ENCODE results near the gene TBC1D22A.

- TF ChIP-seq CREB1 (IDR thresholded peaks at IDR 0.05; ENCODE audit: low read depth) (no peak), PKNOX1 (IDR thresholded peaks at IDR 0.05) (no peak), YY1 (IDR thresholded peaks at IDR 0.05; ENCODE audit: low read depth, low read length) (no peak), CHD4 (IDR thresholded peaks at IDR 0.05) (no peak), EZH2 (IDR thresholded peaks at IDR 0.05; ENCODE audit: borderline replicate concordance, control insufficient read depth, low read depth, low read length) (no peak), SIN3A (IDR thresholded peaks at IDR 0.05; ENCODE audit: low read depth, low read length) (no peak), EP300 (IDR thresholded peaks at IDR 0.05; ENCODE audit: borderline replicate concordance in 1 of 2, control insufficient read depth in 1 of 2, low read depth in 2 of 2, low read length in 2 of 2) (no peak), NFIC (IDR thresholded peaks at IDR 0.05; ENCODE audit: low read depth, low read length) (no peak)
- TF ChIP-seq, protein P1, sequence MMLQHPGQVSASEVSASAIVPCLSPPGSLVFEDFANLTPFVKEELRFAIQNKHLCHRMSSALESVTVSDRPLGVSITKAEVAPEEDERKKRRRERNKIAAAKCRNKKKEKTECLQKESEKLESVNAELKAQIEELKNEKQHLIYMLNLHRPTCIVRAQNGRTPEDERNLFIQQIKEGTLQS (IDR thresholded peaks at IDR 0.05; ENCODE audit: borderline replicate concordance, extremely low read depth, low read depth, low read length) = no peak
- TF ChIP-seq, protein P2, sequence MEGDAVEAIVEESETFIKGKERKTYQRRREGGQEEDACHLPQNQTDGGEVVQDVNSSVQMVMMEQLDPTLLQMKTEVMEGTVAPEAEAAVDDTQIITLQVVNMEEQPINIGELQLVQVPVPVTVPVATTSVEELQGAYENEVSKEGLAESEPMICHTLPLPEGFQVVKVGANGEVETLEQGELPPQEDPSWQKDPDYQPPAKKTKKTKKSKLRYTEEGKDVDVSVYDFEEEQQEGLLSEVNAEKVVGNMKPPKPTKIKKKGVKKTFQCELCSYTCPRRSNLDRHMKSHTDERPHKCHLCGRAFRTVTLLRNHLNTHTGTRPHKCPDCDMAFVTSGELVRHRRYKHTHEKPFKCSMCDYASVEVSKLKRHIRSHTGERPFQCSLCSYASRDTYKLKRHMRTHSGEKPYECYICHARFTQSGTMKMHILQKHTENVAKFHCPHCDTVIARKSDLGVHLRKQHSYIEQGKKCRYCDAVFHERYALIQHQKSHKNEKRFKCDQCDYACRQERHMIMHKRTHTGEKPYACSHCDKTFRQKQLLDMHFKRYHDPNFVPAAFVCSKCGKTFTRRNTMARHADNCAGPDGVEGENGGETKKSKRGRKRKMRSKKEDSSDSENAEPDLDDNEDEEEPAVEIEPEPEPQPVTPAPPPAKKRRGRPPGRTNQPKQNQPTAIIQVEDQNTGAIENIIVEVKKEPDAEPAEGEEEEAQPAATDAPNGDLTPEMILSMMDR (IDR thresholded peaks at IDR 0.05 in 2 of 3, conservative IDR thresholded peaks at IDR 0.05 in 1 of 3; ENCODE audit: control insufficient read depth in 2 of 3, extremely low read depth in 1 of 3, insufficient read depth in 1 of 3, low read depth in 3 of 3, low read length in 3 of 3) = no peak
- TF ChIP-seq, protein P3, sequence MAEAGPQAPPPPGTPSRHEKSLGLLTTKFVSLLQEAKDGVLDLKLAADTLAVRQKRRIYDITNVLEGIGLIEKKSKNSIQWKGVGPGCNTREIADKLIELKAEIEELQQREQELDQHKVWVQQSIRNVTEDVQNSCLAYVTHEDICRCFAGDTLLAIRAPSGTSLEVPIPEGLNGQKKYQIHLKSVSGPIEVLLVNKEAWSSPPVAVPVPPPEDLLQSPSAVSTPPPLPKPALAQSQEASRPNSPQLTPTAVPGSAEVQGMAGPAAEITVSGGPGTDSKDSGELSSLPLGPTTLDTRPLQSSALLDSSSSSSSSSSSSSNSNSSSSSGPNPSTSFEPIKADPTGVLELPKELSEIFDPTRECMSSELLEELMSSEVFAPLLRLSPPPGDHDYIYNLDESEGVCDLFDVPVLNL (IDR thresholded peaks at IDR 0.05; ENCODE audit: low read depth, low read length) = no peak
These were observed 67.7 kb downstream of the TBC1D22A start for GRCh38 chr22:46829941-46830715.

All from GM12878 (cell line).